Activated B cell treated with CpG ODN at 0.5 μM for 24 hours (primary cell): ENCODE results near the gene TUNAR. TPM values are rescaled to one million over a fixed set of nuclear protein-coding genes. Genes with fewer than 3 reads are reported as not detected.

ENCODE experiments used
- ATAC-seq: fragments of 200-7000 bp; cut with Tn5 transposase; one replicate; pipeline ENCODE4 v1.10.0; 2021; ENCODE audit warnings: low read depth, mild to moderate bottlenecking, moderate library complexity
- CTCF ChIA-PET: fragments of 350-600 bp; sonication (Branson Sonifier 250); formaldehyde crosslinking; loops from one replicate; lab custom pipeline; 2021; ENCODE audit warnings: antibody characterized with exemption; lab: Charles Lee
- POLR2A ChIA-PET: fragments of 350-600 bp; sonication (Branson Sonifier 250); formaldehyde crosslinking; loops from one replicate; lab custom pipeline; 2021; ENCODE audit warnings: antibody characterized with exemption; lab: Charles Lee
- DNase-seq: peaks from one replicate; pipeline ENCODE4 v3.0.0; 2022
- H3K27ac Mint-ChIP-seq: one replicate; pipeline ENCODE4 v1.8.0; 2020; ENCODE audit warnings: mixed read lengths
- H3K27me3 Mint-ChIP-seq: one replicate; pipeline ENCODE4 v1.8.0; 2021; ENCODE audit warnings: mixed read lengths
- H3K36me3 Mint-ChIP-seq: one replicate; pipeline ENCODE4 v1.8.0; 2021; ENCODE audit warnings: low read depth, mixed read lengths
- H3K4me1 Mint-ChIP-seq: one replicate; pipeline ENCODE4 v1.8.0; 2021; ENCODE audit warnings: mixed read lengths
- H3K4me3 Mint-ChIP-seq: one replicate; pipeline ENCODE4 v1.8.0; 2020; ENCODE audit warnings: mild to moderate bottlenecking, mixed read lengths
- H3K9me3 Mint-ChIP-seq: one replicate; pipeline ENCODE4 v1.8.0; 2020; ENCODE audit warnings: mixed read lengths
- CTCF ChIP-seq: fragments of 200-600 bp; IDR thresholded peaks from one replicate; pipeline ENCODE4 v1.8.0; 2022; ENCODE audit warnings: antibody characterized with exemption, mild to moderate bottlenecking
- intact Hi-C: fragments of 100-400 bp; cut with micrococcal nuclease; formaldehyde crosslinking; loops from one replicate; pipeline ENCODE4 v1.15.1; 2024
- total RNA-seq: library from RNA; stranded (reverse); gene quantifications from 2 replicates; pipeline ENCODE4 v1.2.3, GENCODE V29; 2022

TUNAR gene
- total RNA-seq, 1 donor from 2014 or later: 0.40 TPM

GRCh38 chr14:95935228-95935822 lies 58.7 kb downstream of the TUNAR start:
- Mint-ChIP-seq H3K9me3 (peaks cover 2% of the 10 kb centered on the region), H3K27ac (no peak overlapping the region), H3K4me1 (no peaks in the 10 kb centered on the region), H3K36me3 (no peaks in the 10 kb centered on the region), H3K27me3 (peaks cover 7% of the 10 kb centered on the region), H3K4me3 (no peak overlapping the region)
- no peak for TF ChIP-seq CTCF
- ChIA-PET CTCF (no interaction called here), POLR2A (no interaction called here)
- intact Hi-C loops: no loop called here
- ATAC-seq: no peak
- no peak for DNase-seq

- no peak for DNase-seq
- no peak for TF ChIP-seq CTCF
- ChIA-PET CTCF (no interaction called here), POLR2A (no interaction called here)
- Mint-ChIP-seq H3K9me3 (peaks cover 3% of the 10 kb centered on the region), H3K36me3 (no peaks in the 10 kb centered on the region), H3K27ac (no peak overlapping the region), H3K4me1 (no peaks in the 10 kb centered on the region), H3K4me3 (no peak overlapping the region), H3K27me3 (peaks cover 7% of the 10 kb centered on the region)
- ATAC-seq: no peak
- intact Hi-C loops: no loop called here
Measured at GRCh38 chr14:95936041-95936440, 59.4 kb downstream of the TUNAR start.

GRCh38 chr14:95939335-95939734 lies 62.7 kb downstream of the TUNAR start:
- H3K9me3 Mint-ChIP-seq: peaks cover 15% of the 10 kb centered on the region
- no peak overlapping the region for H3K27ac Mint-ChIP-seq
- no peak for TF ChIP-seq CTCF
- no peak for DNase-seq
- intact Hi-C loops: no loop called here
- H3K27me3 Mint-ChIP-seq: peaks cover 9% of the 10 kb centered on the region
- CTCF ChIA-PET: interaction anchor here (1.1 kb wide), 1 partner anchor 9 kb away, joined by 3 read pairs; no protein-coding TSS in a partner anchor
- no peaks in the 10 kb centered on the region for H3K4me1 Mint-ChIP-seq
- POLR2A ChIA-PET: no interaction called here
- no peak for ATAC-seq
- no peaks in the 10 kb centered on the region for H3K36me3 Mint-ChIP-seq
- H3K4me3 Mint-ChIP-seq: no peak overlapping the region

GRCh38 chr14:95941897-95942296 lies 65.3 kb downstream of the TUNAR start:
- no peak for TF ChIP-seq CTCF
- Mint-ChIP-seq H3K36me3 (no peaks in the 10 kb centered on the region), H3K4me1 (no peaks in the 10 kb centered on the region), H3K9me3 (peaks cover 15% of the 10 kb centered on the region), H3K27me3 (peaks cover 14% of the 10 kb centered on the region), H3K4me3 (no peak overlapping the region), H3K27ac (no peak overlapping the region)
- ChIA-PET POLR2A (no interaction called here), CTCF (no interaction called here)
- ATAC-seq (no peak), DNase-seq (no peak)
- intact Hi-C loops: no loop called here

GRCh38 chr14:95943699-95944098 lies 67.1 kb downstream of the TUNAR start:
- no peak for TF ChIP-seq CTCF
- no peak for ATAC-seq
- DNase-seq: no peak
- no peak overlapping the region for H3K4me3 Mint-ChIP-seq
- no peak overlapping the region for H3K27ac Mint-ChIP-seq
- intact Hi-C loops: no loop called here
- ChIA-PET CTCF (no interaction called here), POLR2A (no interaction called here)
- peaks cover 13% of the 10 kb centered on the region for H3K9me3 Mint-ChIP-seq
- no peaks in the 10 kb centered on the region for H3K36me3 Mint-ChIP-seq
- no peaks in the 10 kb centered on the region for H3K4me1 Mint-ChIP-seq
- peaks cover 18% of the 10 kb centered on the region for H3K27me3 Mint-ChIP-seq
